Karpas-422 (cell line): Measurements from ENCODE around the gene RAB3IL1. TPM values are rescaled to one million over a fixed set of nuclear protein-coding genes. Genes with fewer than 3 reads are reported as not detected.

Experiments used
- DNase-seq: peaks from one replicate; pipeline ENCODE4 v3.0.0-alpha.2; 2015
- H2AFZ ChIP-seq: fragments of 200-600 bp; sonication (generic); 2 replicates; pipeline ENCODE4 v1.6.1; 2014; ENCODE audit warnings: antibody characterized with exemption, low read length, mixed read lengths
- H3K27ac ChIP-seq: fragments of 200-600 bp; sonication (generic); 2 replicates; pipeline ENCODE4 v1.5.1; 2014; ENCODE audit warnings: mild to moderate bottlenecking, low read length, moderate library complexity
- H3K27me3 ChIP-seq: fragments of 200-600 bp; sonication (generic); 2 replicates; pipeline ENCODE4 v1.6.1; 2014; ENCODE audit warnings: low read length, mixed read lengths
- H3K36me3 ChIP-seq: fragments of 200-600 bp; sonication (generic); 2 replicates; pipeline ENCODE4 v1.6.1; 2014; ENCODE audit warnings: low read length, mixed read lengths; ENCODE audit not compliant: insufficient read depth
- H3K4me1 ChIP-seq: fragments of 200-600 bp; sonication (generic); 2 replicates; pipeline ENCODE4 v1.6.1; 2014; ENCODE audit warnings: mild to moderate bottlenecking, low read length, mixed read lengths
- H3K4me2 ChIP-seq: fragments of 200-600 bp; sonication (generic); 2 replicates; pipeline ENCODE4 v1.6.1; 2014; ENCODE audit warnings: low read length, low read depth, mild to moderate bottlenecking; ENCODE audit not compliant: poor library complexity, severe bottlenecking
- H3K4me3 ChIP-seq: fragments of 200-600 bp; sonication (generic); 2 replicates; pipeline ENCODE4 v1.5.1; 2014; ENCODE audit warnings: mild to moderate bottlenecking, antibody characterized with exemption, low read length, mixed read lengths
- H3K79me2 ChIP-seq: fragments of 200-600 bp; sonication (generic); 2 replicates; pipeline ENCODE4 v1.6.1; 2014; ENCODE audit warnings: mild to moderate bottlenecking, low read length, mixed read lengths
- H3K9ac ChIP-seq: fragments of 200-600 bp; sonication (generic); 2 replicates; pipeline ENCODE4 v1.6.0; 2014; ENCODE audit warnings: low read length
- H3K9me2 ChIP-seq: fragments of 200-600 bp; sonication (generic), shearing (Covaris generic); replicated peaks from 2 replicates; pipeline ENCODE4 v1.6.0; 2014; ENCODE audit warnings: mild to moderate bottlenecking, low read length, moderate library complexity; ENCODE audit not compliant: insufficient read depth
- H3K9me3 ChIP-seq: fragments of 300-700, 200-600 bp; sonication (generic); 2 replicates; pipeline ENCODE4 v1.6.1; 2014; ENCODE audit warnings: low read length, mixed read lengths
- H4K20me1 ChIP-seq: fragments of 200-600 bp; sonication (generic); 2 replicates; pipeline ENCODE4 v1.6.1; 2014; ENCODE audit warnings: mild to moderate bottlenecking, antibody characterized with exemption, low read length, low read depth; ENCODE audit not compliant: insufficient read depth
- total RNA-seq: library from RNA; depleted of rRNA; stranded (reverse); fragments of >200 nt; shearing (Covaris generic); gene quantifications from 2 replicates; pipeline ENCODE4 v1.2.3, GENCODE V29; 2014; ENCODE audit warnings: low replicate concordance

The RAB3IL1 gene
- total RNA-seq, 1 experiment from 2014 or later: not detected

DNA sequence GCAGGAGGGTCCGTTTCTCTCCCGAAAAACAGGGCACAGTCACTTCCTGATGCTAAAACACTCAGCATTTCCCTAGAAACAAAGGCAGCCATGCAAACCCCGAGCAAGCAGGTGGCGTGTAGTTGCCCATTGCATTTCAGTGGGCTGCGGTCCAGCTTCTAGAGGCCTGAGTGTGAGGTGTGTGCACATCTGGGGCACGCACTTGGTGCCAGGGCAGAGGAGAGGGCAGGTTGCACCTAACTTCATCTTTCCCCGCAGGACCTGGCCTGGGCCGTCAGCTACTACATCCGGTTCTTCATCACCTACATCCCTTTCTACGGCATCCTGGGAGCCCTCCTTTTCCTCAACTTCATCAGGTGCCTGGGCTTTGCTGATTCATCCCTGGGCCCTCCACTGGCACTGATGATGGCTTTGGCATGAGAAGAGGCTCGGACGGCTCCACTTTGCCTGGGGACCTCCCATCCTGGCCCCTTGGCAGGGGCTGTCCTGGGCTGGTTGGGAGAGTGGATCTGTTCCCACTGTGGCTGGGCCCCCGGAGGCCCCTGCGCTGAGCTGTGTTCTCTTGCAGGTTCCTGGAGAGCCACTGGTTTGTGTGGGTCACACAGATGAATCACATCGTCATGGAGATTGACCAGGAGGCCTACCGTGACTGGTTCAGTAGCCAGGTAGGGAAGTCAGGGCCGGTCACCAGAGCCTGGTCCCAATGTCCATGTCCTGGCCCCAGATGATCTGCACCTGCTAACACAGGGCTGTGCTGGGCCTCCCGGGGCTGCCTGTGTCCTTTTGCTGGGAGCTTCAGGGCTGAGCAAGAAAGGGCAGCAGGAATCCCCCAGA is 54.4 kb downstream of the RAB3IL1 start:
- Histone ChIP-seq H3K9ac (no peak overlapping the region), H3K9me2 (no peaks in the 10 kb centered on the region), H3K4me2 (no peak overlapping the region), H3K4me1 (no peaks in the 10 kb centered on the region), H3K27me3 (no peaks in the 10 kb centered on the region), H2AFZ (no peak overlapping the region), H3K79me2 (no peaks in the 10 kb centered on the region), H4K20me1 (peaks cover 4% of the 10 kb centered on the region; the same call in 1 of the 2 replicates), H3K27ac (no peak overlapping the region), H3K9me3 (no peaks in the 10 kb centered on the region), H3K4me3 (no peak overlapping the region), H3K36me3 (no peaks in the 10 kb centered on the region)
- DNase-seq: no peak

DNA sequence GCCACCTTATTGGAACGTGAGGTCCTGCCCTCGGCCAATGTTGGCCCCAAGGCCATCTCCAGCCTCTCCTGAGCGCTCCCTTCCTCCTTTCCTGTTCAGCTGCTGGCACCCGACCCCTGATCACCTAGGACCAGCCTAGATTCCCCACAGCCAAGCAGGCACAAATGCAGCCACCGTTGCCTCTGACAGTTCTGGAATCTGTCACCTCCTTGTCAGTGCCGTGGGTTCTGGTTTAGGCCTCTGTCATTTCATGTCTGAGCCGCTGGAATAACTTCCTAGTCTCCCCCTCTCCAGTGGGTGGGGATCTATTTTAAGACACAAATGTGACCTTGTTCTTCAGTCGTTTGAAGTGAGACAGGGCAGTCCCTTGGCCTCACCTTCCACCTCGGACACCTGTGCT is 55.7 kb downstream of the RAB3IL1 start:
- H3K4me1 ChIP-seq: no peaks in the 10 kb centered on the region
- no peak for DNase-seq
- no peak overlapping the region for H3K4me3 ChIP-seq
- H3K36me3 ChIP-seq: no peaks in the 10 kb centered on the region
- H3K27ac ChIP-seq: no peak overlapping the region
- H3K79me2 ChIP-seq: no peaks in the 10 kb centered on the region
- no peaks in the 10 kb centered on the region for H3K27me3 ChIP-seq
- H4K20me1 ChIP-seq: peaks cover 6% of the 10 kb centered on the region; the same call in 1 of the 2 replicates
- H2AFZ ChIP-seq: no peak overlapping the region
- no peaks in the 10 kb centered on the region for H3K9me2 ChIP-seq
- no peak overlapping the region for H3K9ac ChIP-seq
- no peak overlapping the region for H3K4me2 ChIP-seq
- H3K9me3 ChIP-seq: no peaks in the 10 kb centered on the region

DNA sequence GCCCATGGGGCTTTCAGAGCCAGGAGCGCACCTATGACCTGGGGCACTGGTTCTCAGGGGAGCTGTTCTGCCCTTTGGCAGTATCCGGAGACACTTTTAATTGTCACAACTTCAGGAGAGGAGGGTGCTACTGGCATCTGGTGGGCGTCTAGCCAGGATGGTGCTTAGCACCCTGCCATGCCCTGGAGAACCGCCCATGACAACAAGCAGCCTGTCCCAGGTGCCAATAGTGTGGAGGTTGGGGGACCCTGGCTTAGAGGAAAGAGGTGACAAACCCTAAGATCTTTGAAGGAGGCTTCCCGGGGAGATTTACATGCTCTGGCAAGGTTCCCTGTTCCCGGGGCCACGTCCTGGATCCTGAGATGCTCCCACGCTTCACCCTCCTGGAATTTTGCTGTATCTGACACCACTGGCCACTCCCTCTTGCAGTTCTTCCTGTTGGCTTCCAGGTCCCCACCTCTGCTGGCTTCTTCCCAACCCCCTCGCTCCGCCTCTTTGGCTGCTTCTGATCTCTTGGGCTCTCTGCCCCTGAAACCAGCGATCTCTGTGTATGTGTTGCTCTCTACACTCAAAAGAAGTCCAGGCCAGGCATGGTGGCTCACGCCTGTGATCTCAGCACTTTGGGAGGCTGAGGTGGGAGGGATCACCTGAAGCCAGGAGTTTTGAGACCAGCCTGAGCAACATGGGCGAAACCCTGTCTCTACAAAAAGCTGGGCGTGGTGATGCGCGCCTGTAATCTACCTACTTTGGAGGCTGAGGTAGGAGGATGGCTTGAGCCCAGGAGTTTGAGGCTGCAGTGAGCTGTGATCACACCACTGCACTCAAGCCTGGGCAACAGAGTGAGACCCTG is 57.1 kb downstream of the RAB3IL1 start:
- Histone ChIP-seq H3K9me3 (no peaks in the 10 kb centered on the region), H4K20me1 (0 out of 2 replicates have a peak, but pooled peaks cover 3% of the 10 kb centered on the region), H3K27ac (no peak overlapping the region), H3K9me2 (no peaks in the 10 kb centered on the region), H3K4me1 (no peaks in the 10 kb centered on the region), H3K9ac (no peak overlapping the region), H3K4me2 (no peak overlapping the region), H3K27me3 (no peaks in the 10 kb centered on the region), H3K36me3 (no peaks in the 10 kb centered on the region), H3K79me2 (no peaks in the 10 kb centered on the region), H3K4me3 (no peak overlapping the region), H2AFZ (no peak overlapping the region)
- DNase-seq: no peak

DNA sequence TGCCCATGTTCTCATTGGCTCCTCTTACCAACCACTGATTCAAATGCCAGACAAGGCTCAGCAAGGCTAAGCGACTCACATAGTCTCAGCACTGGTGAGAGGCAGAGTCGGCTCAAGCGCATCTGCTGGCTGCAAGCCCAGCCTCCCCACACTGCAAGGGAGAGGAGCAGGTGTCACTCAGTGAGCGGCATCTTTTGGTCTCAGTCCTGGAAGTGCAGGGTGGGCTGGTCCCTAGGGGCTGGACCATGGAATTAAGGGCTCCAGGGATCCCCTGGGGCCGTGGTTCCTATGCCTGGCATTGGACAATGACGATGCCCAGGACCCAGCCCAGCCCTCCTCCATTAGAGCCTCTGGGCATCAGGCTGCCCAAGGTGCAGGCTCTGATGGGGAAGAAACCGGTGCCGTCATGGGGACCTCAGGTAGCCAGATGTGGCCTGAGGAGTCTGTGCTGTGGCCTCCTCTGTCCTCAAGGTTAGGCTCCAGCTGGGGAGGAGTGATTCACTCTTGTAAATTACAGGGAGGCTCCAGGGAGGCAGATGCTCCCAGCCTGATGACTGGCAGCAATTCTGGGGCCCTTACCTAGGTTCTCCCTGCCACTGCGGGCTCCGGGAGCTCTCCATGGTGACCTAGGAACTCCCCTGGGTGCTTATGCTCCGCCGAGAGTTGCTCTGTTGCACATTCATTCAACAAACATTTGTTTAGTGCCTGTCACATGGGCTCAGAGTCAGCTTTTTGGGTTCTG is 61.3 kb downstream of the RAB3IL1 start:
- no peak for DNase-seq
- H3K4me2 ChIP-seq: no peak overlapping the region
- no peaks in the 10 kb centered on the region for H3K79me2 ChIP-seq
- H3K27ac ChIP-seq: no peak overlapping the region
- H3K4me1 ChIP-seq: no peaks in the 10 kb centered on the region
- H3K4me3 ChIP-seq: no peak overlapping the region
- 0 out of 2 replicates have a peak, but pooled peaks cover 3% of the 10 kb centered on the region for H4K20me1 ChIP-seq
- no peaks in the 10 kb centered on the region for H3K9me2 ChIP-seq
- H3K27me3 ChIP-seq: no peaks in the 10 kb centered on the region
- H2AFZ ChIP-seq: no peak overlapping the region
- no peak overlapping the region for H3K9ac ChIP-seq
- no peaks in the 10 kb centered on the region for H3K36me3 ChIP-seq
- no peaks in the 10 kb centered on the region for H3K9me3 ChIP-seq

DNA sequence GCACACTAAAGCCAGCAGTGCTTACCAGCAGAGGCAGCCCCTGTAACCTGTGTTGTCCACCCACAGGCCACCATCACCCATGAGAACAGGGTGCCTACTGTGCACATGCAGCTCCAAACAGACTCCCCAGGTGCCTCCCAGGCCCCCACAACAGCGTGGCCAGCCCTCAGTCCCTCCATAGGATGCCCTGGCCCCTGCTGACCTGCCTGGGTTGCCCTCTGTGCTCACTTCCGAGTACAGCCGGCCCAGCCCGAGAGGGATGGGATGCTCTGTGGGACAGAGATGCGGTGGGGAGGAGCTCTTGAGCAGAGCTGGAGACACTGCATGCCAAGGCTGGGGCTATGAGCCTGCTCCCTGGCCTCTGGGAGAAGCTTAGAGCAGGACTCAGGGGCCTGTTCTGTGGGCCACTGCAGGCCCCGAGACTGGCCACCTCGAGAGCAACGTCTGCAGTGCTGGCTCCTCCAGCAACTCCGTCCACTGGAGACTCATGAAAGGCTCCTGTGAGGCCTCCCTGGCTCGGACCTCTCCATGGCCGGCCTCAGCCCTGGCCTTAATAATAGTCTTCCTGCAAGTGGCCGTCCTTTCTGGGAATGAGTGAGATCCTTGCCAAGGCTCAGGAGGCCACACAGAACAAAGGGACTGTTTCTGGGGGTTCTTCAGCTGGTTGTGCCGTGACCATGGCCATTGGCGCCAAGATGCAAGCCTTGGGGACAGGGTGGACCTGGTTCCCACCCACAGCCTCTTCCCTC is 62.2 kb downstream of the RAB3IL1 start:
- H3K9ac ChIP-seq: no peak overlapping the region
- no peak overlapping the region for H3K4me3 ChIP-seq
- no peaks in the 10 kb centered on the region for H3K9me2 ChIP-seq

DNA sequence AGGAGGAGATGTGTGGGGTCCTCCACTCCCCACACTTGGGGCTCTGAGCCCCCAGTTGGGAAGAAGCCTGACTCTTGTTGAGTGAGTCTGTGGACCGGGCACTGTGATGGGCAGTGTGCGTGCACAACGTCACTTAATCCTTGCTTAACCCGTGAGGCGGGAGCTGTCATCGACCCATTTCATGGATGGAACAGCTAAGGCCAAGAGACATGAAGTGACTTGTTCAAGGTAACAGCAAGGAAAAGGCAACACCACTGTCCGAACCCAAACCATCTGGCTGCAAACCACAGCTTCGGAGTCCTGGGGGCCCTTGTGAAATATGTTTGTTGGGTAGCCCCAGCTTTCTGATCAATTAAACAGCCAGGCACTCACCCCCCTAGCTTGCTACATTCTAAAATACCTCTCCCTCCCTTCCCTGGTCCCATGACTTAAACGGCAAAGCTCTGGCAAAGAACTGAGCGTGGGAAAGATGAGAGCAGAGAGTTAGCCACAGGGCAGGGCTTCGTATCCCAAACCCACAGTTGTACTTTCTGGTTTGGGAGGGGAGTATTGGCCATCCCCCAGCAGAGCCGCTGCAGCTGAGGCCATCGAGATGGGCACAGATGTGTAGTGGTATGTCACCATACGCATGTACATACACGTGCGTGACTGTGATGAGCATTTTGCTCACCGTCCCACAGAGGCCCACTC is 63.0 kb downstream of the RAB3IL1 start:
- no peak for DNase-seq
- H4K20me1 ChIP-seq: 0 out of 2 replicates have a peak, but pooled peaks cover 3% of the 10 kb centered on the region

More for the DNA sequence above, 62.2 kb downstream of the RAB3IL1 start:
- Histone ChIP-seq H3K27ac (no peak overlapping the region), H3K79me2 (no peaks in the 10 kb centered on the region), H3K27me3 (no peaks in the 10 kb centered on the region), H3K4me1 (no peaks in the 10 kb centered on the region), H3K36me3 (no peaks in the 10 kb centered on the region), H3K9me3 (no peaks in the 10 kb centered on the region), H2AFZ (no peak overlapping the region), H3K4me2 (no peak overlapping the region), H4K20me1 (0 out of 2 replicates have a peak, but pooled peaks cover 3% of the 10 kb centered on the region)
- no peak for DNase-seq

DNA sequence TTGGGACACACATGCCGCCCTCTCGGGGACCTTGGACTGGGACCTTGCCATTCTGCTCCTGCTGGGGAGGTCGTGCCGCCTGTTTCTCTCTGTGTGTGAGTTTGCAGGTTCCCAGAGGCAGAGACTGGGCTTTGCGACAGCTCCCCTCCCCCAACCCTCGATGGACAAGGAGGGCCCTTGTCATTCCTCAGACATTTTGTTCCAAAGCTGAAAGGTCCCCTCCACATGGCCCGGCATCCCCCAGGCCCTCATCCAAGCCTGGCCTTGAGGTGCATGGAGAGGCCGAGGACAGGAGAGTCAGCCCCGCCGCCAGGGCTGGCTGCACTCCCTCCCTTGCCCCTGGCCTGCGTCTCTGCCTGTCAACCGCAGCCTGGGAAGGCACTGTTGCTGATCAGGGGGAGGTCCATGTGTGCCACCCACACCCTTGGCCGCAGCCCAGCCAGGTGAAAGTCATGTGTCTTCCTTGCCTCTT is 63.6 kb downstream of the RAB3IL1 start:
- Histone ChIP-seq H2AFZ (no peak overlapping the region), H3K27ac (no peak overlapping the region), H3K9me2 (no peaks in the 10 kb centered on the region), H3K9me3 (no peaks in the 10 kb centered on the region), H3K36me3 (no peaks in the 10 kb centered on the region), H3K4me1 (no peaks in the 10 kb centered on the region), H3K9ac (no peak overlapping the region), H4K20me1 (0 out of 2 replicates have a peak, but pooled peaks cover 3% of the 10 kb centered on the region), H3K4me3 (no peak overlapping the region), H3K79me2 (no peaks in the 10 kb centered on the region), H3K4me2 (no peak overlapping the region), H3K27me3 (no peaks in the 10 kb centered on the region)
- no peak for DNase-seq

More for the DNA sequence above, 63.0 kb downstream of the RAB3IL1 start:
- Histone ChIP-seq H3K27ac (no peak overlapping the region), H3K4me3 (no peak overlapping the region), H3K27me3 (no peaks in the 10 kb centered on the region), H3K4me2 (no peak overlapping the region), H3K9me3 (no peaks in the 10 kb centered on the region), H2AFZ (no peak overlapping the region), H3K79me2 (no peaks in the 10 kb centered on the region), H3K36me3 (no peaks in the 10 kb centered on the region), H3K9ac (no peak overlapping the region), H3K4me1 (no peaks in the 10 kb centered on the region), H3K9me2 (no peaks in the 10 kb centered on the region)
